GM18907 (cell line): ENCODE measurements around the gene C10orf90.

Experiments used
- ATAC-seq: cut with Tn5 transposase; IDR thresholded peaks from one replicate; pipeline ENCODE4 v1.9.1; 2021; ENCODE audit warnings: mild to moderate bottlenecking, moderate library complexity; ENCODE audit not compliant: unreplicated experiment

C10orf90 gene

GRCh38 chr10:126586878-126587277 lies 83.6 kb downstream of the C10orf90 start:
- ATAC-seq: no peak

- no peak for ATAC-seq
Observed at GRCh38 chr10:126586128-126586527, 84.4 kb downstream of the C10orf90 start.

- ATAC-seq: no peak
Observed at GRCh38 chr10:126585249-126586017, 85.1 kb downstream of the C10orf90 start.

- ATAC-seq: no peak
Observed at GRCh38 chr10:126584836-126585235, 85.7 kb downstream of the C10orf90 start.

GRCh38 chr10:126583552-126584200 lies 86.8 kb downstream of the C10orf90 start:
- no peak for ATAC-seq

- ATAC-seq: no peak
Observed at GRCh38 chr10:126581648-126582046, 88.8 kb downstream of the C10orf90 start.

- no peak for ATAC-seq
Observed at GRCh38 chr10:126580873-126581647, 89.4 kb downstream of the C10orf90 start.

GRCh38 chr10:126576336-126576735 lies 94.2 kb downstream of the C10orf90 start:
- no peak for ATAC-seq

GRCh38 chr10:126570621-126571602 lies 99.6 kb downstream of the C10orf90 start:
- no peak for ATAC-seq

GRCh38 chr10:126570245-126570570 lies 100.3 kb downstream of the C10orf90 start:
- no peak for ATAC-seq

GRCh38 chr10:126569513-126570244 lies 100.8 kb downstream of the C10orf90 start:
- no peak for ATAC-seq

- no peak for ATAC-seq
Observed at GRCh38 chr10:126568809-126569385, 101.6 kb downstream of the C10orf90 start.

GRCh38 chr10:126565871-126566270 lies 104.6 kb downstream of the C10orf90 start:
- ATAC-seq: no peak

GRCh38 chr10:126565441-126565840 lies 105.1 kb downstream of the C10orf90 start:
- no peak for ATAC-seq

- no peak for ATAC-seq
Observed at GRCh38 chr10:126564326-126564888, 106.1 kb downstream of the C10orf90 start.

- no peak for ATAC-seq
Observed at GRCh38 chr10:126563361-126563760, 107.1 kb downstream of the C10orf90 start.

- no peak for ATAC-seq
Observed at GRCh38 chr10:126561921-126562680, 108.4 kb downstream of the C10orf90 start.

- no peak for ATAC-seq
Observed at GRCh38 chr10:126561294-126561920, 109.1 kb downstream of the C10orf90 start.
